Aorta (tissue), 5 donors: ENCODE results near the gene MGAT4A. TPM values are rescaled to one million over a fixed set of nuclear protein-coding genes. Genes with fewer than 3 reads are reported as not detected.
"Not testable (repeated sequence)": the region's sequence is repeated elsewhere in the genome, so short reads cannot be mapped to it uniquely, and the experiment has no call there.

ENCODE experiments used
- ATAC-seq: fragments of 200-7000 bp; cut with Tn5 transposase; one replicate; pipeline ENCODE4 v1.9.1; 2022; ENCODE audit warnings: moderate library complexity; ENCODE audit not compliant: low FRiP score
- DNase-seq, 2 donors: peaks; one replicate each; pipeline ENCODE4 v3.0.0-alpha.2; 2020
- H3K27ac ChIP-seq, 2 donors: one replicate each; pipeline ENCODE4 v1.5.1; 2013; ENCODE audit warnings: low read length in 2 of 2, mild to moderate bottlenecking in 2 of 2, moderate library complexity in 2 of 2, control low read depth in 1 of 2, inconsistent platforms in 1 of 2, low read depth in 1 of 2
- H3K27me3 ChIP-seq, 2 donors: one replicate each; pipeline ENCODE4 v1.6.1; 2013; ENCODE audit warnings: control low read depth in 1 of 2, low read length in 1 of 2, mild to moderate bottlenecking in 1 of 2, moderate library complexity in 1 of 2; ENCODE audit not compliant: insufficient read depth in 2 of 2, control insufficient read depth in 1 of 2
- H3K36me3 ChIP-seq, 2 donors: one replicate each; pipeline ENCODE4 v1.6.1; 2013; ENCODE audit warnings: control low read depth in 1 of 2, low read length in 1 of 2, mild to moderate bottlenecking in 1 of 2; ENCODE audit not compliant: insufficient read depth in 2 of 2, control insufficient read depth in 1 of 2
- H3K4me1 ChIP-seq, 2 donors: one replicate each; pipeline ENCODE4 v1.6.1; 2013; ENCODE audit warnings: low read length in 2 of 2, control low read depth in 1 of 2, mild to moderate bottlenecking in 1 of 2, moderate library complexity in 1 of 2; ENCODE audit not compliant: insufficient read depth in 2 of 2, control insufficient read depth in 1 of 2
- H3K4me3 ChIP-seq, 2 donors: one replicate each; pipeline ENCODE4 v1.5.1; 2013; ENCODE audit warnings: low read length in 2 of 2, control low read depth in 1 of 2, mild to moderate bottlenecking in 1 of 2
- H3K9me3 ChIP-seq: one replicate; pipeline ENCODE4 v1.6.1; 2013; ENCODE audit warnings: mild to moderate bottlenecking, low read length; ENCODE audit not compliant: control insufficient read depth
- WGBS, 2 donors: extraction: QIAGEN DNeasy Blood & Tissue Kit; methylation state at CpG; one replicate each; pipeline ENCODE4 v1.1.7; 2013; 5-methylcytosine and 5-hydroxymethylcytosine counted together
- intact Hi-C, 2 donors: fragments of 100-400 bp; cut with DNase I; formaldehyde crosslinking; loops; one replicate each; pipeline versions ENCODE4 v1.14.2 to v1.15.0; 2022
- polyA plus RNA-seq, 2 donors: library from polyadenylated mRNA; stranded (reverse); fragments of 200-250 nt; gene quantifications; one replicate each; pipeline ENCODE4 v1.2.3, GENCODE V29; 2013
- total RNA-seq, 2 donors: library from RNA; stranded (reverse); fragmentation: NEBNext Ultra II Directional; extraction: Animal tissue kit (Norgen Biotek cat#: 25700); gene quantifications; one replicate each; pipeline ENCODE4 v1.2.1, GENCODE V29; 2021
- donor health status: healthy with polysubstance abuse.
- donor health status: Bipolar disorder and iron deficiency.
- donor health status: DM: no; HTN: no; CAD: no.
- donor health status: DM: no; HTN: no; CAD: no.
- donor health status: DM: yes; HTN: yes; CAD: no.

The MGAT4A gene
- total and polyA plus RNA-seq, 4 donors = 4.9 to 65.8 (median 29.7) TPM

GRCh38 chr2:98730053-98730706 lies 752 bp downstream of the MGAT4A start:
- WGBS, 2 donors = 1% methylated on average over 29 to 45 of the region's 45 CpGs
- DNase-seq (peak; percentile 69 to 80), ATAC-seq (peak; percentile 62)
- no peaks in the 10 kb centered on the region for H3K27me3 ChIP-seq
- intact Hi-C loops = loop anchor here (5.0 kb wide), 1 partner anchor 92 kb away; no protein-coding TSS in a partner anchor
- H3K4me1 ChIP-seq = no peaks in the 10 kb centered on the region
- peak overlapping the region; percentile 96 to 99 for H3K4me3 ChIP-seq
- H3K36me3 ChIP-seq = no peaks in the 10 kb centered on the region
- no peaks in the 10 kb centered on the region for H3K9me3 ChIP-seq
- H3K27ac ChIP-seq = peak overlapping the region in 1 of 2 donors; percentile 41

GRCh38 chr2:98729652-98730051 lies 1.3 kb downstream of the MGAT4A start:
- H3K9me3 ChIP-seq = no peaks in the 10 kb centered on the region
- H3K36me3 ChIP-seq = no peaks in the 10 kb centered on the region
- ATAC-seq (no peak), DNase-seq (no peak)
- WGBS, 2 donors = 59% methylated on average over 10 of the region's 10 CpGs
- intact Hi-C loops = loop anchor here (5.0 kb wide), 1 partner anchor 93 kb away; no protein-coding TSS in a partner anchor
- no peaks in the 10 kb centered on the region for H3K4me1 ChIP-seq
- H3K27me3 ChIP-seq = no peaks in the 10 kb centered on the region
- no peak overlapping the region for H3K27ac ChIP-seq
- peak overlapping the region; percentile 96 to 99 for H3K4me3 ChIP-seq

- H3K27ac ChIP-seq, H3K27me3 ChIP-seq, H3K4me1 ChIP-seq, intact Hi-C loops, H3K36me3 ChIP-seq, DNase-seq, ATAC-seq, H3K9me3 ChIP-seq, H3K4me3 ChIP-seq: not testable (repeated sequence)
- 79% methylated on average over 5 of the region's 5 CpGs for WGBS, 2 donors
These were observed 2.7 kb downstream of the MGAT4A start for GRCh38 chr2:98728088-98728718.

- no peak for DNase-seq
- no peaks in the 10 kb centered on the region for H3K4me1 ChIP-seq
- H3K27me3 ChIP-seq = no peaks in the 10 kb centered on the region
- no peaks in the 10 kb centered on the region for H3K36me3 ChIP-seq
- WGBS, 2 donors = 54 to 55% methylated on average over 5 of the region's 5 CpGs
- intact Hi-C loops = no loop called here
- ATAC-seq = no peak
- H3K9me3 ChIP-seq = no peaks in the 10 kb centered on the region
- no peak overlapping the region for H3K4me3 ChIP-seq
- H3K27ac ChIP-seq = no peak overlapping the region
These were observed 3.4 kb downstream of the MGAT4A start for GRCh38 chr2:98727369-98728087.

- intact Hi-C loops = no loop called here
- Histone ChIP-seq H3K4me3 (no peak overlapping the region), H3K27me3 (no peaks in the 10 kb centered on the region), H3K27ac (no peak overlapping the region), H3K36me3 (no peaks in the 10 kb centered on the region), H3K9me3 (no peaks in the 10 kb centered on the region), H3K4me1 (no peaks in the 10 kb centered on the region)
- WGBS, 2 donors = 63 to 65% methylated on average over 2 of the region's 2 CpGs
- no peak for DNase-seq
- ATAC-seq = no peak
These were observed 4.1 kb downstream of the MGAT4A start for GRCh38 chr2:98726735-98727368.

- Histone ChIP-seq H3K4me3 (no peak overlapping the region), H3K27me3 (no peaks in the 10 kb centered on the region), H3K27ac (no peak overlapping the region), H3K36me3 (no peaks in the 10 kb centered on the region), H3K9me3 (no peaks in the 10 kb centered on the region), H3K4me1 (no peaks in the 10 kb centered on the region)
- WGBS, 2 donors = 94 to 97% methylated on average over 8 of the region's 8 CpGs
- ATAC-seq (no peak), DNase-seq (no peak)
- intact Hi-C loops = no loop called here
These were observed 4.7 kb downstream of the MGAT4A start for GRCh38 chr2:98726205-98726604.

GRCh38 chr2:98720286-98720685 lies 10.6 kb downstream of the MGAT4A start:
- DNase-seq (no peak), ATAC-seq (no peak)
- 96 to 98% methylated on average over 4 of the region's 4 CpGs for WGBS, 2 donors
- Histone ChIP-seq H3K36me3 (no peaks in the 10 kb centered on the region), H3K27me3 (no peaks in the 10 kb centered on the region), H3K4me3 (no peak overlapping the region), H3K27ac (no peak overlapping the region), H3K4me1 (no peaks in the 10 kb centered on the region), H3K9me3 (no peaks in the 10 kb centered on the region)
- intact Hi-C loops = no loop called here

GRCh38 chr2:98717621-98718020 lies 13.3 kb downstream of the MGAT4A start:
- 82 to 86% methylated on average over 6 of the region's 6 CpGs for WGBS, 2 donors
- no peak overlapping the region for H3K27ac ChIP-seq
- no peak for ATAC-seq

More at GRCh38 chr2:98717621-98718020, 13.3 kb downstream of the MGAT4A start:
- no peaks in the 10 kb centered on the region for H3K36me3 ChIP-seq
- no peak overlapping the region for H3K4me3 ChIP-seq
- H3K4me1 ChIP-seq = no peaks in the 10 kb centered on the region
- no peaks in the 10 kb centered on the region for H3K9me3 ChIP-seq
- intact Hi-C loops = no loop called here
- no peaks in the 10 kb centered on the region for H3K27me3 ChIP-seq
- DNase-seq = no peak
